Measurements from ENCODE around the gene IL4. TPM values are rescaled to one million over a fixed set of nuclear protein-coding genes. Genes with fewer than 3 reads are reported as not detected.

IL4 gene
- polyA plus RNA-seq, 1 experiment, result not detected

DNA sequence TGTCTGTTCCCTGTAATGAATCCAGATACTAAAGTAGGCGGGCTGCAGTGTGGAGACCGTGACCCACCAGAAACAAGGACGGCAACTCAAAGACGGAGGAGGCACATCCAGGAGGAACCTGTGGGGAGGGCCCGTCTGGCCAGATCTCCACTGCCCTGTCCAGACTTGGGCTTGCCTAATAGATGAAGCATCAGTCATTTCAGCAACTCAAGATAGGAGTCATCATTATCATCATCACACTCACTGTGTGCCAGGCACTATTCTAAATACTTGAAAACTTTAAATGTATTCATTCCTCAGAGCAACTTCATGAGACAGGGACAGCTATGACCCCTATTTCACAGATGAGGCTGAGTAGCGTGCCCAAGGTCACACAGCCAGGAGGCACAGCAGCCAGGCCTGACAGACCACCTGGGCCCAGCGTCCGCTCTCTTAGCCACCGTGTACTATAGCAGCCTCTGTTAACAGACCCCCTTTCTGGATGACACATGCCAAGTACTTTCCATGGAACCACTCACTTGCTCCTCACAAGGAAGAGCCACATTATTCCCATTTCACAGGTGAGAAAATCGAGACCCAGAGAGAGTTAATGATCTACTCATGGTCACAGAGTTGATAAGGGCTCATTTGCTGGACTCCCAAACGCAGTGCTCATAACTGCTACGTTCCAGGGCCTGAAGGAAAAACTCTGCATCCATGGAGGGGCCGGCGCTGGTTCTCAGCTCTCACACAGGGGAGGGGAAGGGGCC is 4.9 kb upstream of the IL4 start:
- ChIA-PET POLR2A (no interaction called here), CTCF (no interaction called here)
- TF ChIP-seq, protein P1, sequence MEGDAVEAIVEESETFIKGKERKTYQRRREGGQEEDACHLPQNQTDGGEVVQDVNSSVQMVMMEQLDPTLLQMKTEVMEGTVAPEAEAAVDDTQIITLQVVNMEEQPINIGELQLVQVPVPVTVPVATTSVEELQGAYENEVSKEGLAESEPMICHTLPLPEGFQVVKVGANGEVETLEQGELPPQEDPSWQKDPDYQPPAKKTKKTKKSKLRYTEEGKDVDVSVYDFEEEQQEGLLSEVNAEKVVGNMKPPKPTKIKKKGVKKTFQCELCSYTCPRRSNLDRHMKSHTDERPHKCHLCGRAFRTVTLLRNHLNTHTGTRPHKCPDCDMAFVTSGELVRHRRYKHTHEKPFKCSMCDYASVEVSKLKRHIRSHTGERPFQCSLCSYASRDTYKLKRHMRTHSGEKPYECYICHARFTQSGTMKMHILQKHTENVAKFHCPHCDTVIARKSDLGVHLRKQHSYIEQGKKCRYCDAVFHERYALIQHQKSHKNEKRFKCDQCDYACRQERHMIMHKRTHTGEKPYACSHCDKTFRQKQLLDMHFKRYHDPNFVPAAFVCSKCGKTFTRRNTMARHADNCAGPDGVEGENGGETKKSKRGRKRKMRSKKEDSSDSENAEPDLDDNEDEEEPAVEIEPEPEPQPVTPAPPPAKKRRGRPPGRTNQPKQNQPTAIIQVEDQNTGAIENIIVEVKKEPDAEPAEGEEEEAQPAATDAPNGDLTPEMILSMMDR (IDR thresholded peaks at IDR 0.05; ENCODE audit: insufficient read depth, low read depth, low read length), result no peak

DNA sequence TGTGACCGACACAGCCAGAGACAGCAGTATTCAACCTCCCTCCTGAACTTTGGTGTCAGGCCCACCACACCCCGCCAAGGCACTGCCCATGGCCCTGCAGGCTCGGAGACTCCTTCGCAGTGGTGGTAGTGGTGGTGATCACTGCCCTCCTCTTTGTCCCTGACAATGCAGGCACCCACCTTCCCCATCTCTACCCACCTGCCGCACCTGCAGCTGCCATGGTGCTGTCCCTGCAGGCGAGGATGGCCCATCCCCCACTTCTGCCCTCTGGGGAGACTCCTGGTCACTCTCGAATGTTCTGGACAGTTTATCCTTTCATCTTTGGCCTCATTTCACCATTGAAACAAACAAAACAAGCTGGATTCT is 4.4 kb upstream of the IL4 start:
- TF ChIP-seq, protein P1 (IDR thresholded peaks at IDR 0.05; ENCODE audit: insufficient read depth, low read depth, low read length), result no peak
- Histone ChIP-seq H3K36me3 (ENCODE audit: control insufficient read depth, insufficient read depth, low read length) (no peaks in the 10 kb centered on the region), H3K4me3 (ENCODE audit: low read depth, low read length) (no peak overlapping the region), H3K27me3 (ENCODE audit: control insufficient read depth, insufficient read depth, low read length) (no peaks in the 10 kb centered on the region)
- ChIA-PET POLR2A (no interaction called here), CTCF (interaction anchor here (0.6 kb wide), 1 partner anchor 540 kb away, joined by 5 read pairs; no protein-coding TSS in a partner anchor)
- DNase-seq (ENCODE audit: low read depth), result no peak

More for the DNA sequence above, 4.9 kb upstream of the IL4 start:
- Histone ChIP-seq H3K4me3 (ENCODE audit: low read depth, low read length) (no peak overlapping the region), H3K27me3 (ENCODE audit: control insufficient read depth, insufficient read depth, low read length) (no peaks in the 10 kb centered on the region), H3K36me3 (ENCODE audit: control insufficient read depth, insufficient read depth, low read length) (no peaks in the 10 kb centered on the region)
- no peak for DNase-seq (ENCODE audit: low read depth)

DNA sequence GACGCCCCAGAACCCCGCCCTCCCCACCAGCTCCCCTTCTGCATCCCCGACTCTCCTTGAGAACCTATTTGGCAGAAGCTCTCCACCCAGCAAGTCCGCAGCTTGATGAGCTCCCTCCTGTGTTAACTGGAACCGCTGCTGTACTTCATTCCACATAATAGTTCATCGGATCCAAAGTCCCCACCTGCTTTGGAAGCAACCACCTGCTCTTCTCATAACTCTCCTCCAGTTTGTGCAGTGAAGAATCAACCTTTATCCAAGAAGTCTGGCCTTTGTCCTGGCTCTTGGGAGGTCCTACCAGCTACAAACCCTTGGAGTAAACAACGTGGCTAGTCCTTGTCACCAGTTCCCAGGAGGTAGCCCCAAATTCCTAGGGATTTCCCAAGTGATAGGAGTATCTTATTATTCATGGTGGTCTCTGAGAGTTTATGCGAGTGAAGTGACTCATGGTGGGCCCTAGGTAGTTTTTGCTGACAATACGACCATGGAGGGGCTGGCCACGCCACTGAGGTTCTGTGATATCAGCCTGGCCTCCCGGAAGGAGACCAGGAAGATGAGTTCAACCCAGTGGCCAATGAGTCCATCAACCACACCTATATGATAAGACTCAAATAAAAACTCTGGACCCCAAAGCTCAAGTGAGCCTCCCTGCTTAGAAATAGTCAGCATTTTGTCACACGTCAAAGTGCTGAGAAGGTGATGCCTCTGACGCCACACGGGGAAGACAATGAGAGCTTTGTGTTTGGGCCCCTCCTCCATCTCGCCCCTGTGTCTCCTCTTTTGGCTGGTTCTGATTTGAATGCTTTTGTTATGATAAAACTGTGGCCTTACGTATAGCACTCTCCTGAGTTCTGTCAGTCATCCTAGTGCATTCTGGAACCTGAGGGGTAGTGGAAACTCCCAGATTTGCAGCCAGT is 3.6 kb upstream of the IL4 start:
- TF ChIP-seq, protein P1 (IDR thresholded peaks at IDR 0.05; ENCODE audit: insufficient read depth, low read depth, low read length), result no peak
- Histone ChIP-seq H3K36me3 (ENCODE audit: control insufficient read depth, insufficient read depth, low read length) (no peaks in the 10 kb centered on the region), H3K4me3 (ENCODE audit: low read depth, low read length) (no peak overlapping the region), H3K27me3 (ENCODE audit: control insufficient read depth, insufficient read depth, low read length) (no peaks in the 10 kb centered on the region)
- ChIA-PET CTCF (interaction anchor here (0.6 kb wide), 2 partner anchors 17 to 541 kb away, joined by 3 to 5 read pairs; no protein-coding TSS in a partner anchor), POLR2A (no interaction called here)
- DNase-seq (ENCODE audit: low read depth), result no peak

DNA sequence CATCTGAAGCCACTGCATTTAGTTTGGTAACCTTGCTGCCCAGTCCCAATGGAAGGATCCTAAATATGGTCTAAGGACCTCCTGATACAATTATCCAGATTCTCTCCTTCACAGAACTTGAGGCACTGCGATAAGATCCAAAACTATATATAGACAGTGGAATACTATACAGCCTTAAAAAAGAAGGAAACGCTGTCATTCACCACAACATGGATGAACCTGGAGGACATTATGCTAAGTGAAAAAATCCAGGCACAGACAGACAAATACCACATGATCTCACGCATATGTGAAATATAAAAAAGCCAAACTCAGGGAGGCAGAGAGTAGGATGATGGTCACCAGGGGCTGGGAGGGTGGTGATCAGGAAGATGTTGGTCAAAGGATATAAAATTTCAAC is 2.8 kb upstream of the IL4 start:
- Histone ChIP-seq H3K36me3 (ENCODE audit: control insufficient read depth, insufficient read depth, low read length) (no peaks in the 10 kb centered on the region), H3K27me3 (ENCODE audit: control insufficient read depth, insufficient read depth, low read length) (no peaks in the 10 kb centered on the region), H3K4me3 (ENCODE audit: low read depth, low read length) (no peak overlapping the region)
- ChIA-PET CTCF (interaction anchor here (0.6 kb wide), 1 partner anchor 16 kb away, joined by 3 read pairs; no protein-coding TSS in a partner anchor), POLR2A (no interaction called here)
- no peak for DNase-seq (ENCODE audit: low read depth)
- TF ChIP-seq, protein P1 (IDR thresholded peaks at IDR 0.05; ENCODE audit: insufficient read depth, low read depth, low read length), result no peak

DNA sequence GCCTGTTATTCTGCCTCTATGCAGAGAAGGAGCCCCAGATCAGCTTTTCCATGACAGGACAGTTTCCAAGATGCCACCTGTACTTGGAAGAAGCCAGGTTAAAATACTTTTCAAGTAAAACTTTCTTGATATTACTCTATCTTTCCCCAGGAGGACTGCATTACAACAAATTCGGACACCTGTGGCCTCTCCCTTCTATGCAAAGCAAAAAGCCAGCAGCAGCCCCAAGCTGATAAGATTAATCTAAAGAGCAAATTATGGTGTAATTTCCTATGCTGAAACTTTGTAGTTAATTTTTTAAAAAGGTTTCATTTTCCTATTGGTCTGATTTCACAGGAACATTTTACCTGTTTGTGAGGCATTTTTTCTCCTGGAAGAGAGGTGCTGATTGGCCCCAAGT is 301 bp upstream of the IL4 start:
- TF ChIP-seq, protein P1 (IDR thresholded peaks at IDR 0.05; ENCODE audit: insufficient read depth, low read depth, low read length), result no peak
- Histone ChIP-seq H3K27me3 (ENCODE audit: control insufficient read depth, insufficient read depth, low read length) (no peaks in the 10 kb centered on the region), H3K4me3 (ENCODE audit: low read depth, low read length) (no peak overlapping the region), H3K36me3 (ENCODE audit: control insufficient read depth, insufficient read depth, low read length) (no peaks in the 10 kb centered on the region)
- POLR2A ChIA-PET, result no interaction called here
- CTCF ChIA-PET, result interaction anchor here (0.7 kb wide), 1 partner anchor 97 kb away, joined by 3 read pairs; no protein-coding TSS in a partner anchor
- DNase-seq (ENCODE audit: low read depth), result no peak
